Uterus (tissue), 4 donors: ENCODE measurements around the gene ALKBH6. TPM values are rescaled to one million over a fixed set of nuclear protein-coding genes. Genes with fewer than 3 reads are reported as not detected.

Experiments used
- DNase-seq, 2 donors: peaks; one replicate each; pipeline ENCODE4 v3.0.0-alpha.2; 2019 to 2020
- H3K27ac ChIP-seq, 2 donors: fragments of 200-600 bp; sonication (generic); 1 replicate in 1 of 2; 2 replicates in 1 of 2; pipeline ENCODE4 v1.5.1; 2016 to 2018
- H3K27me3 ChIP-seq, 2 donors: fragments of 200-600 bp; sonication (generic); one replicate each; pipeline ENCODE4 v1.5.1; 2018 to 2019; ENCODE audit warnings: control low read depth in 1 of 2
- H3K36me3 ChIP-seq, 2 donors: fragments of 200-600 bp; sonication (generic); one replicate each; pipeline ENCODE4 v1.5.1; 2019; ENCODE audit warnings: control low read depth in 1 of 2
- H3K4me1 ChIP-seq, 2 donors: fragments of 200-600 bp; sonication (generic); one replicate each; pipeline ENCODE4 v1.5.1; 2018 to 2019; ENCODE audit warnings: control low read depth in 1 of 2
- H3K4me3 ChIP-seq, 2 donors: fragments of 200-600 bp; sonication (generic); 1 replicate in 1 of 2; 2 replicates in 1 of 2; pipeline ENCODE4 v1.5.1; 2018 to 2019; ENCODE audit warnings: mild to moderate bottlenecking in 1 of 2
- H3K9me3 ChIP-seq, 2 donors: fragments of 200-600 bp; sonication (generic); one replicate each; pipeline ENCODE4 v1.5.1; 2019; ENCODE audit warnings: control low read depth in 1 of 2
- POLR2A ChIP-seq, 2 donors: fragments of 450-650 bp; IDR thresholded peaks; one replicate each; pipeline ENCODE4 v1.6.1; 2016; ENCODE audit warnings: antibody characterized with exemption in 2 of 2, mild to moderate bottlenecking in 1 of 2, moderate library complexity in 1 of 2
- intact Hi-C: fragments of 100-400 bp; cut with DNase I; formaldehyde crosslinking; loops from one replicate; pipeline ENCODE4 v1.15.1; 2023; ENCODE audit warnings: low total_unique reads
- total RNA-seq, 4 donors: library from RNA; depleted of rRNA in 3 of 4; stranded (reverse); fragments of >200 nt in 3 of 4; gene quantifications; one replicate each; pipeline versions ENCODE4 v1.1.0 to v1.2.4, GENCODE V29; 2014 to 2023
- TF ChIP-seq, protein P1 (sequence below), 4 experiments: fragments of 200-600 bp in 2 of 4; fragments of 450-650 bp in 2 of 4; sonication (generic) in 2 of 4; IDR thresholded peaks; one replicate each; pipeline ENCODE4 v1.5.1; 2016 to 2019; ENCODE audit warnings: antibody characterized with exemption in 4 of 4, mild to moderate bottlenecking in 2 of 4, moderate library complexity in 1 of 4
- donor health status: DM: yes; HTN: yes; CAD: no.

Gene ALKBH6
- total RNA-seq, 4 donors from 2014 or later, result 10.0 to 18.5 (median 17.0) TPM

GRCh38 chr19:36023432-36023831 is 9.4 kb upstream of the ALKBH6 start:
- Histone ChIP-seq H3K27me3 (no peaks in the 10 kb centered on the region), H3K36me3 (no peaks in the 10 kb centered on the region), H3K4me1 (no peaks in the 10 kb centered on the region), H3K9me3 (no peaks in the 10 kb centered on the region), H3K4me3 (no peak overlapping the region), H3K27ac (no peak overlapping the region)
- intact Hi-C loops, result no loop called here
- no peak for TF ChIP-seq POLR2A (IDR thresholded peaks at IDR 0.05)
- TF ChIP-seq, protein P1, sequence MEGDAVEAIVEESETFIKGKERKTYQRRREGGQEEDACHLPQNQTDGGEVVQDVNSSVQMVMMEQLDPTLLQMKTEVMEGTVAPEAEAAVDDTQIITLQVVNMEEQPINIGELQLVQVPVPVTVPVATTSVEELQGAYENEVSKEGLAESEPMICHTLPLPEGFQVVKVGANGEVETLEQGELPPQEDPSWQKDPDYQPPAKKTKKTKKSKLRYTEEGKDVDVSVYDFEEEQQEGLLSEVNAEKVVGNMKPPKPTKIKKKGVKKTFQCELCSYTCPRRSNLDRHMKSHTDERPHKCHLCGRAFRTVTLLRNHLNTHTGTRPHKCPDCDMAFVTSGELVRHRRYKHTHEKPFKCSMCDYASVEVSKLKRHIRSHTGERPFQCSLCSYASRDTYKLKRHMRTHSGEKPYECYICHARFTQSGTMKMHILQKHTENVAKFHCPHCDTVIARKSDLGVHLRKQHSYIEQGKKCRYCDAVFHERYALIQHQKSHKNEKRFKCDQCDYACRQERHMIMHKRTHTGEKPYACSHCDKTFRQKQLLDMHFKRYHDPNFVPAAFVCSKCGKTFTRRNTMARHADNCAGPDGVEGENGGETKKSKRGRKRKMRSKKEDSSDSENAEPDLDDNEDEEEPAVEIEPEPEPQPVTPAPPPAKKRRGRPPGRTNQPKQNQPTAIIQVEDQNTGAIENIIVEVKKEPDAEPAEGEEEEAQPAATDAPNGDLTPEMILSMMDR (IDR thresholded peaks at IDR 0.05), result no peak
- no peak for DNase-seq

- TF ChIP-seq, protein P1 (IDR thresholded peaks at IDR 0.05), result no peak
- TF ChIP-seq POLR2A (IDR thresholded peaks at IDR 0.05), result no peak
- Histone ChIP-seq H3K4me3 (no peak overlapping the region), H3K27me3 (no peaks in the 10 kb centered on the region), H3K36me3 (no peaks in the 10 kb centered on the region), H3K9me3 (no peaks in the 10 kb centered on the region), H3K4me1 (peaks cover 0 to 6% of the 10 kb centered on the region in 2 donors), H3K27ac (no peak overlapping the region)
- intact Hi-C loops, result no loop called here
- DNase-seq, result no peak
Measured at GRCh38 chr19:36019061-36019670, 5.2 kb upstream of the ALKBH6 start.

DNA sequence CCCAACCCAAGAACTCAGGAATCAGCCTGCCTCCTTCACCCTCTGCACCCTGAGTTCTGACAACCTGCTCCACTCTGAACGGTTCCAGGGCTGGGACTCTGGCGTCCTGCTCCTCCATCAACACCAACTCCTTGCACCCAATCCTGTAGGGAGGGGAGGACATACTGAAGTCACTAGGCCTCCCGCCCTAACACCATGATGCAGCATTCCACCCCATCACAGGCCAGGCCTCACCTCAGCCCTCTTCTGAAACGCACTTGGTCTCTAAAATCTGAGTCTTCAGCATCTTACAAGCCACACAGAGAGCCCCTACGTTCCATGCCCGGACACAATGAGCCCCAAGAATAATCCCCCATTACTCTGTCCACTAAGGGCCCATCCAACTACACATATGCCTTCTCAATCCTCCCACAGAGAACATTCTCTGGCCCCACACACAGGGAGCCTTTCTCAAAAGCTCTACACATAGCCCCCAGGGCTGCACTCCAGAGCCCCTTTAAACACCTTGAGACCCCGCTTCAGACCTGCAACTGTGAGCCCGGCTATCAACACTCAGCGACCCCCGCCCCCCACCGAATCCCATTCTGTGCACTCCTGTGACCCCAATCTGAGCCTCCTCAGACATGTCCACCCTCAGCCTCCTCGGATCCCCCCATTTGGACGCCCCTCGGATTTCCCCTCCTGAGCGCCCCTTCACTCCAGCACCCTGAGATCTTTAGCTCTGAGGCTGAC is 567 bp downstream of the ALKBH6 start:
- Histone ChIP-seq H3K36me3 (no peaks in the 10 kb centered on the region), H3K27ac (peak overlapping the region; percentile 61 to 91), H3K4me1 (peaks cover 0 to 11% of the 10 kb centered on the region in 2 donors), H3K9me3 (no peaks in the 10 kb centered on the region), H3K27me3 (no peaks in the 10 kb centered on the region), H3K4me3 (peak overlapping the region; percentile 73)
- intact Hi-C loops, result no loop called here
- no peak for DNase-seq
- TF ChIP-seq, protein P1 (IDR thresholded peaks at IDR 0.05), result no peak
- TF ChIP-seq POLR2A (IDR thresholded peaks at IDR 0.05), result no peak

DNA sequence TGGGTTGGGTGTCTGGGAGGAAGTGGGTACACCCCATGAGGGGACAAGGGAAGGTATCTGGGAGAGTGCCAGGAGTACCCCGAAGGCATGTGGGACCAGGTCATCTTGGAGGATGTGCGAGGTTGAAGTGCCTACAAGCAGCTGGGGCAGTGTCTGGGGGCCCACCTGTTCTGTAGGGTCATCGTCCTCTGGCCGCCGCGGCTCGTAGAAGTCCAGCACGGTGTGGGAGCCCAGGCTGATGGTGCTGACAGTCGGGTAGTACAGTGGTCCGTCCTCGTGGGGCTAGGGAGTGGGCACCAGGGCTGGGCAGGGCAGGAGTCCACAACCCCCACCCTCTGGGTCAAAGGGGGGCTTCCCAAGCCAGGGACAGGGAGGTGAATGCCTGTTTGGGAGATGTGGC is 3.6 kb downstream of the ALKBH6 start:
- intact Hi-C loops, result no loop called here
- H3K27me3 ChIP-seq, result no peaks in the 10 kb centered on the region

More for the DNA sequence above, 3.6 kb downstream of the ALKBH6 start:
- no peak overlapping the region for H3K27ac ChIP-seq
- no peak for DNase-seq
- no peaks in the 10 kb centered on the region for H3K36me3 ChIP-seq
- TF ChIP-seq, protein P1 (IDR thresholded peaks at IDR 0.05), result no peak
- TF ChIP-seq POLR2A (IDR thresholded peaks at IDR 0.05), result no peak
- no peaks in the 10 kb centered on the region for H3K9me3 ChIP-seq
- H3K4me3 ChIP-seq, result no peak overlapping the region
- peaks cover 0 to 11% of the 10 kb centered on the region in 2 donors for H3K4me1 ChIP-seq
